Activated CD4-positive, CD25-positive, alpha-beta regulatory T cell (primary cell): ENCODE data around the gene GDF10.

Experiments
- DNase-seq, 4 experiments: peaks; one replicate each; lab custom pipeline; 2025; lab: John Stamatoyannopoulos, UW

Gene GDF10, protein sequence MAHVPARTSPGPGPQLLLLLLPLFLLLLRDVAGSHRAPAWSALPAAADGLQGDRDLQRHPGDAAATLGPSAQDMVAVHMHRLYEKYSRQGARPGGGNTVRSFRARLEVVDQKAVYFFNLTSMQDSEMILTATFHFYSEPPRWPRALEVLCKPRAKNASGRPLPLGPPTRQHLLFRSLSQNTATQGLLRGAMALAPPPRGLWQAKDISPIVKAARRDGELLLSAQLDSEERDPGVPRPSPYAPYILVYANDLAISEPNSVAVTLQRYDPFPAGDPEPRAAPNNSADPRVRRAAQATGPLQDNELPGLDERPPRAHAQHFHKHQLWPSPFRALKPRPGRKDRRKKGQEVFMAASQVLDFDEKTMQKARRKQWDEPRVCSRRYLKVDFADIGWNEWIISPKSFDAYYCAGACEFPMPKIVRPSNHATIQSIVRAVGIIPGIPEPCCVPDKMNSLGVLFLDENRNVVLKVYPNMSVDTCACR

DNA sequence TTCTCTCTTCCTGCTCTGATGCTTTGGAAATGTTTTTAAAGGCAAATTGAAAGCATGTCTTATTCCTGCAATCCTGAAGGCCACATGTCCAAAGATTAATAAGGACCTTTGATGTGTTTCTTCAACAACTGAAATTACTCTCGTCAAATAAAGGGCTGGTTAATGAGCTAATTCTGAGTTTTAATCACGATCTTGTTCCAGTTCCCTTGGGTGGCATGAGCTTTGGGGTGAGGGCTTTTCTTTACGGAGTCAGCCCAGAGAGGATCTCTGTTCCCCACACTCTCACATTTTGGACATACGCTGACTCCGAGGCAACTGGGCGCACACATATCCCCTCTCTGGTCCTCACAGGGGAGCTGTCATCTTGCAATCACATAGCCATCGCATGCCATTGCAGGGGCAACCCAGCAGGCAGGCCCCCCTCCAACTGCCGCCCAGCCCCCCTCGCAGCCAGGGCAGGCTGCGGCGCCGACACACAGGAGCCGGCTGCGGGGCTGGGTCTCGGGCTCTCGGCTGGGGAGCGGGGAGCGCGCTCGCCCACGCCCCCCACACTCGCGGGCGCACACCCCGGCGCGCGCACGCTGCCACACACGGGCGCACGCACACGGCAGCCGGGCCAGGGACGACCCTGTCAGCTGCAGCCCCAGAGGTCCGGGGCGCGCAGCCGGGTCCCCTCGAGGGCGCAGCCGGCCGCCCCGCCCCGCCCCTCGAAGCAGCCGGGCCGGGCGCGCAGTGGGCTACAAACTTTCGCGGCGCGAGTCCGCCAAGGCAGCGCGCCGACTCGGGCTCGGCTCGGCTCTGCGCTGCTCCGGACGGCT lies at the start of gene GDF10:
Gene GDF10 (plus strand): TSS at position 587 of the 818 bp plus-strand sequence. CDS start 455 bp downstream, outside the sequence.
- DNase-seq, result no peak

DNA sequence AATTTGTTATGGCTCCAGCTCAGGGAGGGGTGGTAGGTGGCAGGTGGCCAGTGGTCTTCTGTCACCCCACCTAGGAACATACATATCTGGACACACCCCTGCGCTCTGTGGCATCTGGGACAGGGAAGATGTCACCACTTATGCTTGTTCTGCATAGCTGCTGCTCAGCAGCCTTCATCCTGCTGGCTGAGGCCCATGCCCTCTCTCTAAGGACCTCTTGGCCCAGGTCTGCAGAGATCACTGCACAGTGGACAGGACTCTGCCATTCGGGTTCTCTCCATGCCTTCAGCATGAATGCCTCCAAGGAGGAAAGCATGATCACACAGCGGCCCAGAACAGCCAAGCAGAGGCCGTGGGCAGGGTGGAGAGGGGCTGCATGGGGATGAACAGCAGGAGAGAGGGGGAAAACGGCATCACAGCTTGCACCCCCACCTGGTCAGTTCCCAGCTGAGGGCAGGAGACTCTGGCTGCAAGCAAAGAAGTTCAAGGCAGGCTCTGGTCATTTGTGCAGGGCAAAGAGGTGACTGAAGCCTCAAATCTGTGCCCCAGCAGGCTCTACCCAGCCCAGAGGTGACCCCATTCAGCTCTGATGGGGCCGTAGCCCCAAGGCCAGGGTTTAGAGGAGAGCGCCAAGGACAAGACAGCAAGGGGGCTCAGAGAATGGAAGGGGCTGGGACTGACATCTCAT lies 47.8 kb upstream of the GDF10 start:
- no peak for DNase-seq

DNA sequence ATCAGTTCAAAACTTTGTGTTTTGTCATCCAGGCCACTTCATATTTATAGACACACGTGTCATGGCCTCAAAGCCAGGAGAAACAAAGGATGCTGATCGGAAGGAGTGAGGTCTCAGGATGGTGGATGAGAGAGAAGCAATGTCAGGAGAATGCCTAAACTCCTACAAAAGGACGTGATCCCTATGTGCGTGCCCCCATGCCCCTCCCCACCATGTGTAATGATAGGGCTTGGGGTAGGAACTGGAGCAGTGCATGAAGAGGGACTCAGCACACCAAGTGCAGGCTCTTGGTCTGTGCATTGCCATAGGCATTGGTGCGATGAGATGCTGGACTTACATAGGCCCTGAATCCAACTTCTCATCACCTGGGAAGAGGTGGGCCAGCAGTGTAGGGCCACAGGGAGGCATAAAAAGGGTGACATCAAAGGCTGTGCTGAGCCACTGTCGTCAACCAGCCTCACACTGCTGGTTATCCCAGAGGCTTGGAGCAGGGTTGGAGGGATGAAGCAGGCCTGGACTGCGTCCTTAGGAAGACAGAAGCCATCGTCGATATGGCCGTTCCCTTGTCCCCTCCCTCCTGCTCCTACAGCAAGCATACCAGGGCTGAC lies 46.9 kb upstream of the GDF10 start:
- no peak for DNase-seq

DNA sequence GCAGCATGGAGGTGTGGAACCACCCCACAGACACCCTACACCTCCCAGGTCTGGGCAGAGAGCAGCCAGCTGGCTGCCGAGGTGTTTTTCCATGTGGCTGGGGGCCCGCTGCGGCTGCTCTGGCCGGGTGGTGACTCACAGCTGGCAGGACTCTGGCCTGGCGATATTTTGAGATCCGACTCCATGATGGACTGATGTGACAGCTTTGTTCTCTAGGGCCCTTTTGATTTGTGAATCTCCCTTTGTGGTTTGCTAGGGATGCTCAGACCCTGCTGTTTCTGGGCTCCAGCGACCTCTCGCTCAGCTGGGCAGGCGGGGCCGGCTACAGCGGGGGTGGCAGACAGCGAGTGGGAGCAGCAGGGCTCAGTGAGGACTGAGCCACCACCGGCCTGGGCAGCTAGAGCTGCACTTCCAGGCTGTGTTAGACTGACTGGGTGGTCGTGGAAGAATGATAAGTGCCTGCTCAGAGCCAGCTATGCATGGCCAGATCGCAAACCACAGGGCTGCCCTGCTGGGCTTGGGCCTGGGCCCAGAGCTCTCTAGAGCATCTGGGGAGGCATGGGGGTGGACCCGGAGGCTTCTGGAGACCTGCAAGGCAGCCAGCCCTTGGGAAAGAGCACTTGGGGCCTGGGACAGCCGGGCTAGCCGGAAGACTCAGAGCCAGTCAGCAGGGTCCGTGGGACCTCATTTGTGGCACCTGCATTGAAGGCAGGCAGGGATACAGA lies 46.2 kb upstream of the GDF10 start:
- DNase-seq, result no peak

DNA sequence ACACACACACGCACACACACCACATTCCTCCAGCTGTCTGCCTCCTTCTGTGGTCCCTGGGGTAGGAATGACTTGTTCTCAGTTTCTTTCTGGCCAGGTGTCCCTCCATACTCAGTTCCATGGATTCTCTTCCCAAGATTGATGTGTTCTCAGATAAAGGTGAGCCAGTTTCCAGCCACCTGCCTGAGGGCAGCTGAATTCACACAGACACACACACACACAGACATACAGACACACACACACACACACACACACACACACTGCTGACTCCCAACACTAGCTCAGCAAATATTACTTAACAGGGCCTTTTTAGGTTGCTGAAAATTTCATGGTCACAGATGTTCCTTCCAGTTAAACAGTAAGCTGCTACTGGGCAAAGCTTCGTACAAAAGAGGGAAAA lies 45.4 kb upstream of the GDF10 start:
- DNase-seq, result no peak

DNA sequence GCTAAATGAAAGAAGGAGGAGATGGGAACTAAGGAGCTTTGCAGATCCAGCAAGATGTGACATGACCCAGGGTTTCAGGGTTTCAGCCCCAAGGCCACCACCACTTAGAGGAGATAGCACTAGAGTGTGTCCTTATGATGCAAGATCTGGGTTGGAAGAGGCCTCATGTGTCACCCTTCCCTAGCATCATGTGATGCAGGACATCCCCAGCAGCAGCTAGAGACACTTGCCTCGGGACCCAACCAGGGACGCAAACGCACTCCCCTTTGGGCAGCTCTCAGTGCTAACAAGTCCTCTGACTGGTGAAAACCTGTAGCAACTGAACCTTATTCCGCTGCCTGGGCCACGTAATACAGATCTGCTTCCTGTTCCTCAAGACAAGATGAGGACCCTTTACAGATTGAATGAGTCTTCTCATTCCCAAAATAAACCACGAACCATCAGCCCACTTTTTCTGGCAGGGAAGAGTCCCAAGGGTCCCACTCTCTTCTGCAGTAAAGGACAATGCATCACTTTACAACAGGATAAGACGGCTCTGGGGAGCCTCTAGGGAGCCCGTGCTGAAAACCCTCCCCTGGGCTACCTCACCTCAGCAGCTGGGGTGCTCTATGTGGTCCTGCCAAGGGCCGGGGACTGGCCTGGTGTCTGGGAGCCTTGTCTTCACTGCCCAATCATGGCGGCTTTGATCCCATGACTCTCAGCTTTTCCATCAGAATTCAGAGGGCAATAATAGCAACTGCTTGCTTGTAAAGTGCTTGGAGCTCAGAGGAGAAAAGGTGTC lies 44.8 kb upstream of the GDF10 start:
- no peak for DNase-seq

DNA sequence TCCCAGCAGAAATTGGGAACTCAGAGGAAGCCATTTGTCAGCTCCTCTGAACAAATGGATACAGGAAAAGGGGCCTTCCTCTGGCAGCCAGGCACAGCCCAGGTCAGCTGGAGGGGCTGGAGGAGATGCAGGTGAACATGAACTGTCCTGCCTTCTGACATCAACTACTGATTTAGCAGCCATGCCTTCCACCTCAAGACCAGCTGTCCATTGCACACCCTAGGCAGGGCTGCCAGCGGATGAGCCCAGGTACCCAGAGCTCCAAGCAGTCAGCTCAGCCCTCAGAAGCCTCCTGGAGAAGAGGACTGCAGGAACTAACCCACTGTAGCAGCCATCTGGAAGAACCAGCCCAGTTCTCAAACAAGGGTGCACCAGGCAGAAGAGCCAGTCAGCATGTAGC lies 44.1 kb upstream of the GDF10 start:
- no peak for DNase-seq

DNA sequence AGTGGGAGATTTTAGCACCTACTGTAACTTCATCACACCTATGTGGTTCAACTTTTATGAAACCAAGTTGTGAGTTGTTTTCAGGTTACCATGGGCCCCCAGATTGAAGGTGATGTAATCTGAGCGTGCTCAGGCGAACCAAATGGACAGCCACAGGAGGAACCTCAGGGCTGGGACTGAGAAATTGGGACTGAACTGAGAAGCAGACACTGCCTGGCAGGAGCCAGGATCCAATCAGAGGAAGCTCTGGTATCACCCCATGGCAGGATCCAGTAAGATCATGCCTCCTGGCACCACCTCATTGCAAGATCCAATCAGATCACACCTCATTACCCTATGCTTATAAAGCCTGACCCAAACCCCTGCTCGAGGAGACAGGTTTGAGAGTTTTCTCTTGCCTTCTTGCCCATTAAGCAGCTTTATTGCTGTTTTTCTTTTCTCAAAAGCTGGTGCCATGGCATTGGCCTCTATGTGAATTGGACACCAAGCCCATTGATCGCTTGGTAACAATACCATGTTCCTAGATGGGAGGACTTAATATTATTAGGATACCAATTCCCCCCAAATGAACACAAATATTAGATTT lies 43.2 kb upstream of the GDF10 start:
- no peak for DNase-seq

DNA sequence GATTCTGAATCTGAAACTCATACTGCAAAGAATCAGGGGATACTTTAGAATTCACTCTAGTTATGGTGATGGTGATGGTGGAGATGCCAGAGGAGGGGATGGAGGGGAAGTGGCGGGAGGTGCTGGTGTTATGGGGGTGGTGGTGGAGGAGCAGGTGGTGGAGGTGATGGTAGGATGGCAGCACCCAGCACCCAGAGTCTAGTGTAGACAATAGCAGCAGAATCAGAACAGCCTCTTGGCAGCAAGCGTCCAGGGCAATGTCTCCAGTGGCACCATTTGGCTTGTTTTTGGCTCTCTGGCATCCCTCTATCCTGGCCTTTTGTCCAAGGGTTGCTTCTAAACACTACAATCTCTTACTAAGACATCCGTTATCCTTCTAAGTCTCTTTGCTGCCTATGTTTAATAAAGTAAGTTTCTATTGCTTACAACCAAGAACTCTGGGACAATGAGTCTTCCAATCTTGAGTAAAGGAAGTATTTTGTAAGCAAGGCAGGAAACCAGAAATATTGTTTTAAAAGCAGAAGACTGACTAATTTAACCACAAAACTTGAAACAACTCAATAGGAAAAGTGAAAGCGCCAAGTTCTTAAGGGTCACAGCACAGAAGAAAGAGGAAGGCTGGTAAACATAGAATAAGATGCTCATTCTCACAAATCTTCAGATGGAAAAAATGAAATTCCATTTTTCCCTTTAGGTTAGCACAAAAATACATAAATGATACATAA lies 42.4 kb upstream of the GDF10 start:
- DNase-seq, result no peak

DNA sequence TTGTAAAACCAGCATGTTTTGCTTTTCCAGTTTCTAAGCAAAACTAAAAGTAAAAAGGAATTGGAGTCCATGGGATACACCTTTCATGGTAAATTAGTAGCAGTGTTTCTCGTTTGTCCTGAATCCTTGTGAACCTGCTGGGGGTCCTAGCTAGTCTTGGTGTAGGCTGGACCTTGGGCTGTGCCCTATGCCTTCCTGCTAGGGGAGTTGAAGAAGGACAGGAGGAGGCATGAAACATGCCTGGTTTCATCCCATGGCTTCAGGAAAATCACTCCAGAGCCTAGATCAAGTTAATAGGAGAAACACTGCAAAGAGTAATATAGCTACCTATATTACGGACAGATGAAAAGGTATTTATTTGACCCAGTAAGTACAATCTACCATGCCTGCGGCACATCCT lies 41.1 kb upstream of the GDF10 start:
- no peak for DNase-seq

DNA sequence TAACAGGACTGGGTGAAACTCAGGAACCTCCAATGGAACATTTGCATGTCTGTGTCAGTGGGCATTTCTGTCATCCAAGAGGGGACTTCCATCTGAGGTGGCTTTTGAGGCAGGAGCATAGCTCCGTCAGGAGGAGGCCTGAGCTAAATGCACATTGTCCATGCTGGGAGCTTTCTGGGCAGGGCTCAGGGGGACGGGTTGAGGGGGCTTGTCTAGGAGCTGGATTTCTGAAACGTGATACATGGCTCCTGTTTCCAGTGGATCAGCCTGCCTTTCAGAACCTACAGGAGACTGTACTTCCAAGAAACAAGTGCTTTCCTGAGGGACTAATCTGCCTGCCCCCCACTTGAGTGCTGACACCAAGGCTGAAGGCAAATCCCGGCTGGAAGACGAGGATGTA lies 40.5 kb upstream of the GDF10 start:
- no peak for DNase-seq

DNA sequence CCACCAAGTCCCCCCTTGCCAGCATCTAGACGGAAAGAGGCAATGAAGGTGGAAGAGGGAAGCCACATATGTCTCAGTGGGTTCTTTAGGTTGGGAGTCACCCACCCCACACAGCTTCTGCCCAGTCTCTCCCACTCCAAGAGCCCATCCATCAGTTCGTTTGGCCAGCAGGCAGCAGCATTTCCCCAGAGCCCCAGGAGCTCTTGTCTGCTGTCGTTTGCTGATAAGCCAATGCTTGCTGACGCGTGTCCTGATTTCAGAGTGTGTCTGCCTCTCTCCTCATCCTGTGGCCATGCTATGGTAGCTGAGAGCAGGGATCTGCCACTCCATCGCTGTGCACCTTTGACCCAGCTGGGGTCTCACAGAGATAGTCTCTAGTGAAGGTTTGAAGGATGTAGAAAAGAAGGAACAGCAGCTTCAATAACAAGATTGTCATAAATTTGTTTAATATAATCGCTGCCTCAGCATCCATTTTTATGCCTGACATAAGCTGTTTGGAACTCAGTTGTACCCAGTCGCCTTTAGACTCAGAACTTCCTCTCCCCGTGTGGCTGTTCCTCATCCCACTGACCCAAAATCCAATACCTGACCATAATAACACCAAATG lies 39.4 kb upstream of the GDF10 start:
- DNase-seq, result no peak

DNA sequence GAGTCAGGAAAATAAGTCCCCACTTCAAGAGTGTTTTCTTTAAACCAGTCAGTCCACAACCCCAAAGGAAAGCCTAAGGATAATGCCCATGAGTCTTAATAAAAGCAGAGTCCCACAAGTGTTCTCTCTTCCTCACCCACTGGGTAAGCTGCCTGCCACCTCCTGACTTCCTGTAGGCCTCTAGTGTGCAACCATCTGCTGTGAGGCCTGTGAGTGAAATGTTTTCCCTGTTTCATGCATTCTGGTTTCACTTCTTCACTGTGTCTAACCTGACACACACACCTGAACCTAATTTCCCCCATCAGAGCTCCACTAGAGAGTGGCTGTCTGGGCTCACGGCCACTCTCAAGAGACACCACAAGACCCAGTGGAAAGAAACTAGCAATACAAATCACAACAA lies 38.9 kb upstream of the GDF10 start:
- DNase-seq, result no peak

DNA sequence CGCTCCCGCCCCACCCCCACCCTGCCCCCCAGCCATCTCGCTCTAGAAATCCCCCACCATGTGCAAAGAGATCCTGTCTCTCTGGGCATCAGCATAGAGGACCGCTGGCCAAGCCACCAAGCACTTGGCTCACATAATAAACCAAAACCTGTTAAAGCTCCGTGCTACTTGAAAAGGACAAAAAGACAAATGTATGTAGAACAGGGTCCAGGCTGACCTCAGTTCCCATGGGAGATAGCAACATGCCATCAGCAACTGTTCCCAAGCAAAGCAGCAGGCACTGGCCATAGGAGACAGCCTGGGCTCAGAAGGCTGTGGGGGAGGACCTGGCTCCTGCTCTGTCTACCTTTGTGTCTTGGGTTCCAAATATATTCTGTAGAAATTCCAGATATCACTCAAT lies 38.4 kb upstream of the GDF10 start:
- no peak for DNase-seq

DNA sequence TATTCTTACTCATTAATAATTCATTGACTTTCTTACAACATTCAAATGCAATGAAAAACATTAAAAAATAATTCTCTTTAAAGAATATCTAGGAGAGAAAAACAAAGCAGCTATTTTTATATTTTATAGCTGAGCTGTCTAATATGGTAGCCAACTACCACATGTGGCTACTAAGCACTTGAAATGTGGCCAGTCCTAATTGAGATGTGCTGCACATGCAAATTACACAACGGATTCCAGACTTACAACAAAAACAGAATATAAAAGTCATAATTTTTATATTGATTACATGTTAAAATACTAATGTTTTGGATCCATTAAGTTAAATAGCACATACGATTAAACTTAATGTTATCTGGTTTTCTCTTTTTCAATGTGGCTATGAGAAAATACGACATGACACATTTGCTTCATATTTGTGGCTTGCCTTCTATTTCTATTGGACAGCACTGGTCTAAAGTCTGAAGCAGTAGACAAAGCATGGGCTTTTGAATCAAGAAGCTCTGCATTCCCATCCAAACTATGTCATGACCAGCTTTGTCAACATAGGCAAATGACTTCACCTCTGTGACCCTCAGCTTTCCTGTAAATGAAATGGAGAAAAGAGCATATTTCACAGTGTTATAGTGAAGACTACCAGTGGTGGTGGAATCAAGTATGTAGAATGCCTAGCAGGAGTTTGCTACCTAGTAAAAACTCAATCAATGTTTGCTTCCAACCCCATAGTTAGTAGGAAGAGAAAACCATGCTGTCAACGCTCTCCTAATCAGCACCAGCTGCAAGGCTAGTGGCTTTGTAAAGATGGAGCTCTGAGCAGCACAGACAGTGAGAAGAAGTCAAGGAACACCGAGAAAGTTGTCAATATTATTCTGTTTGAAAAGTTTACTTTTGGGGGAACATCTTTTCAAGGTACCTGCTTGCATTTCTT lies 37.1 kb upstream of the GDF10 start:
- DNase-seq, result no peak

DNA sequence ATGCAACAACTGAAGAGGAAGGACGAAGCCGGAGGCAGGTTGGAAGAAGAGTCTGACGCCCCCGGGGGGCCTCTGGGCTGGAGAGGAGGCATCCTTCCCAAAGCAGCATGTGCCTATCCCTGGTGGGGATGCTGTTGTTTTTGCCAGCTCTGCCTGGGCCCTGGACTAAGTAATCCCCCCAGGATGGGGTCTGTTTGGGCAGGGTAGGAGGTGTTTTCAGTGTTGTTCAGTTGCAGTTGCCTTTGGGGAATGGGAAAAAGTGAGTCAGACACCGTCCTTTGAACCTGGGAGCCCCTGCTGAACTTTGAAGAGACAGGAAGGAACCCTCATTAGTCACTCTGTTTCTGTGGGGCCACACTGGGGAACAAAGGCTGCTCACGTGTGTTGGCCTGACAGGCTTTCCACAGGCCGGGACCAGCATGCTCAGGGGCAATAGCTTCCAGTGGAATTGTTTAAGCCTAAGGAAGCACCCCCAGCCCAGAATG lies 35.2 kb upstream of the GDF10 start:
- DNase-seq, result peak in 2 of 4 experiments; percentile 14 to 15

DNA sequence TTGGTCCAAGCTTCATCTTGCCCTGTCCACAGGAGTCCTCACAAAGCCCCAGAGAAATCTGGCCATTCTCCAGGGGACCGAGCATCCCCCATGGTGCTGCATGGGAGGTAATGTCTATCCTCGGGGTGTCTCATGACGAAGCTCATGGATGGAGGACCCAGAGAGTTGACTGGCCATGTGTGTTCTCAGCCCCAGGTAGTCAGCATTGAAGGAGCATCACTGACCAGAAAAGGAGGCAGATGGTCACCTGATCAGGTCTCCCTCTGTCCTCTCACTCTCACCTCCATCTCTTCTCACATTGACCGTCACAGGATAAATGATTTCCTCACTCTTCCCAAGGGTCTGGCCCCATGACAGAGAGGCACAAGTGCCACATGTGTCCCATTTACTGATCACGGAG lies 33.4 kb upstream of the GDF10 start:
- DNase-seq, result no peak

DNA sequence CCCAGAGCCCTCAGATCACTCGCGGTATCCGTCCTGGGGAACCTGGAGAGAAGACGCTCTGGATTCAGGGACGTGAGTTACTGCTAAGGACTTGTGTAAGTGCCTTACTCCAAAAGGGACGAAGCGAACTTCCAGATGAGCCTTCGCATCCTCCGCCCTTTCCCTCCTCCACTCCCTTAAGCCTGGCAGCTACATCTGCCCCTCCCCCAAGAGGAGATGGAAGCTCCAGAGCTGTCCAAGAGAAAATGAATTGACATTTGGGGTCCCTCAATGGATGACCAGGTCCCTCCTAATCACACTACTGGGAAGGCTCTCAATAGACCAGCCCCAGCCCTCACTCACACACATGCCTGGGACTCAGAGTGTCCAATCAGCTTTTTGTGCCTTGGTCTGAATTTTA lies 31.3 kb upstream of the GDF10 start:
- DNase-seq, result no peak
